Large intestine (tissue), 3 donors: ENCODE measurements around the gene SIRT2. TPM values are rescaled to one million over a fixed set of nuclear protein-coding genes. Genes with fewer than 3 reads are reported as not detected.

Experiments used
- DNase-seq, 2 donors: peaks; one replicate each; pipeline versions ENCODE4 v3.0.0 to v3.0.0-alpha.2; 2013
- H3K27ac ChIP-seq: one replicate; pipeline ENCODE4 v1.5.1; 2013; ENCODE audit warnings: low read length
- H3K27me3 ChIP-seq: 2 replicates; pipeline ENCODE4 v1.6.1; 2013; ENCODE audit warnings: low read length; ENCODE audit not compliant: control insufficient read depth, insufficient read depth
- H3K36me3 ChIP-seq: 2 replicates; pipeline ENCODE4 v1.6.1; 2013; ENCODE audit warnings: low read length; ENCODE audit not compliant: control insufficient read depth, insufficient read depth
- H3K4me1 ChIP-seq: one replicate; pipeline ENCODE4 v1.6.1; 2013; ENCODE audit warnings: low read length; ENCODE audit not compliant: control insufficient read depth, insufficient read depth
- H3K4me3 ChIP-seq: one replicate; pipeline ENCODE4 v1.5.1; 2013; ENCODE audit warnings: low read length
- H3K9me3 ChIP-seq: one replicate; pipeline ENCODE4 v1.6.1; 2013; ENCODE audit warnings: mild to moderate bottlenecking, low read depth, low read length, moderate library complexity; ENCODE audit not compliant: control insufficient read depth
- WGBS: methylation state at CpG from one replicate; pipeline ENCODE4 v1.1.5; 2013; ENCODE audit warnings: low lambda C conversion rate; ENCODE audit not compliant: insufficient coverage; 5-methylcytosine and 5-hydroxymethylcytosine counted together
- polyA plus RNA-seq: library from polyadenylated mRNA; unstranded; fragments of 120-200 nt; gene quantifications from one replicate; pipeline ENCODE4 v1.2.1, GENCODE V29; 2013

The SIRT2 gene
- polyA plus RNA-seq, 1 donor = 60.9 TPM

- Histone ChIP-seq H3K4me3 (no peak overlapping the region), H3K4me1 (peaks cover 21% of the 10 kb centered on the region), H3K36me3 (peaks cover 96% of the 10 kb centered on the region), H3K27me3 (no peaks in the 10 kb centered on the region), H3K27ac (no peak overlapping the region), H3K9me3 (no peaks in the 10 kb centered on the region)
- no CpG with 5 or more reads among the region's 9 CpGs for WGBS
- no peak for DNase-seq
These were observed 56.2 kb downstream of the SIRT2 start for GRCh38 chr19:38843175-38843758.

GRCh38 chr19:38842439-38843174 lies 56.8 kb downstream of the SIRT2 start:
- Histone ChIP-seq H3K27me3 (no peaks in the 10 kb centered on the region), H3K4me1 (peaks cover 22% of the 10 kb centered on the region), H3K36me3 (peaks cover 99% of the 10 kb centered on the region), H3K4me3 (no peak overlapping the region), H3K9me3 (no peaks in the 10 kb centered on the region), H3K27ac (no peak overlapping the region)
- no CpG with 5 or more reads among the region's 17 CpGs for WGBS
- no peak for DNase-seq

GRCh38 chr19:38841787-38842438 lies 57.5 kb downstream of the SIRT2 start:
- Histone ChIP-seq H3K36me3 (peaks cover 99% of the 10 kb centered on the region), H3K4me1 (peaks cover 25% of the 10 kb centered on the region), H3K27ac (no peak overlapping the region), H3K27me3 (no peaks in the 10 kb centered on the region), H3K9me3 (no peaks in the 10 kb centered on the region), H3K4me3 (no peak overlapping the region)
- no peak for DNase-seq
- 100% methylated on average over 3 of the region's 19 CpGs for WGBS

GRCh38 chr19:38841180-38841766 lies 58.1 kb downstream of the SIRT2 start:
- Histone ChIP-seq H3K36me3 (peaks cover 99% of the 10 kb centered on the region), H3K27ac (no peak overlapping the region), H3K4me3 (no peak overlapping the region), H3K9me3 (no peaks in the 10 kb centered on the region), H3K27me3 (no peaks in the 10 kb centered on the region), H3K4me1 (peaks cover 29% of the 10 kb centered on the region)
- 100% methylated on average over 1 of the region's 12 CpGs for WGBS
- no peak for DNase-seq

GRCh38 chr19:38840583-38840968 lies 58.8 kb downstream of the SIRT2 start:
- DNase-seq = no peak
- H3K4me3 ChIP-seq = no peak overlapping the region
- no CpG with 5 or more reads among the region's 5 CpGs for WGBS
- H3K36me3 ChIP-seq = peaks cover 98% of the 10 kb centered on the region
- peaks cover 29% of the 10 kb centered on the region for H3K4me1 ChIP-seq
- H3K27me3 ChIP-seq = no peaks in the 10 kb centered on the region
- H3K27ac ChIP-seq = no peak overlapping the region
- no peaks in the 10 kb centered on the region for H3K9me3 ChIP-seq

- no peak overlapping the region for H3K4me3 ChIP-seq
- no peak for DNase-seq
- H3K36me3 ChIP-seq = peaks cover 96% of the 10 kb centered on the region
- no peaks in the 10 kb centered on the region for H3K27me3 ChIP-seq
- peaks cover 29% of the 10 kb centered on the region for H3K4me1 ChIP-seq
- H3K27ac ChIP-seq = no peak overlapping the region
- WGBS = no CpG with 5 or more reads among the region's 28 CpGs
- no peaks in the 10 kb centered on the region for H3K9me3 ChIP-seq
These were observed 59.4 kb downstream of the SIRT2 start for GRCh38 chr19:38839816-38840582.

GRCh38 chr19:38838986-38839761 lies 60.2 kb downstream of the SIRT2 start:
- DNase-seq = no peak
- Histone ChIP-seq H3K27me3 (no peaks in the 10 kb centered on the region), H3K9me3 (no peaks in the 10 kb centered on the region), H3K36me3 (peaks cover 88% of the 10 kb centered on the region), H3K4me1 (peaks cover 29% of the 10 kb centered on the region), H3K4me3 (no peak overlapping the region), H3K27ac (peak overlapping the region; percentile 44)
- no CpG with 5 or more reads among the region's 12 CpGs for WGBS

- no peaks in the 10 kb centered on the region for H3K27me3 ChIP-seq
- peak overlapping the region; percentile 44 for H3K27ac ChIP-seq
- no peak overlapping the region for H3K4me3 ChIP-seq
- DNase-seq = peak; percentile 79 to 85
- H3K9me3 ChIP-seq = no peaks in the 10 kb centered on the region
- H3K4me1 ChIP-seq = peaks cover 29% of the 10 kb centered on the region
- H3K36me3 ChIP-seq = peaks cover 80% of the 10 kb centered on the region
- no CpG with 5 or more reads among the region's 19 CpGs for WGBS
These were observed 61.0 kb downstream of the SIRT2 start for GRCh38 chr19:38838208-38838985.

GRCh38 chr19:38837656-38838121 lies 61.7 kb downstream of the SIRT2 start:
- no peak for DNase-seq
- H3K4me1 ChIP-seq = peaks cover 29% of the 10 kb centered on the region
- WGBS = no CpG with 5 or more reads among the region's 7 CpGs
- H3K27ac ChIP-seq = peak overlapping the region; percentile 44
- no peaks in the 10 kb centered on the region for H3K9me3 ChIP-seq
- no peaks in the 10 kb centered on the region for H3K27me3 ChIP-seq
- H3K36me3 ChIP-seq = peaks cover 73% of the 10 kb centered on the region
- H3K4me3 ChIP-seq = no peak overlapping the region
